BJ (cell line): Measurements from ENCODE around the gene EID2B. TPM values are rescaled to one million over a fixed set of nuclear protein-coding genes. Genes with fewer than 3 reads are reported as not detected.

Source experiments
- CTCF ChIA-PET: fragments of 350-600 bp; formaldehyde crosslinking; extraction: SDS; loops from one replicate; lab custom pipeline; 2021; ENCODE audit warnings: antibody characterized with exemption, inconsistent platforms; lab: Yijun Ruan, JAX
- POLR2A ChIA-PET: fragments of 300-600 bp; sonication (Branson Sonifier 250); formaldehyde crosslinking; extraction: SDS; loops from one replicate; lab custom pipeline; 2021; ENCODE audit warnings: antibody characterized with exemption; lab: Charles Lee
- DNase-seq: peaks from one replicate; pipeline ENCODE4 v3.0.0-alpha.2; 2011; ENCODE audit warnings: low read depth
- H3K27me3 ChIP-seq: 2 replicates; pipeline ENCODE4 v1.6.0; 2011; ENCODE audit warnings: low read length; ENCODE audit not compliant: control insufficient read depth, insufficient read depth
- H3K36me3 ChIP-seq: 2 replicates; pipeline ENCODE4 v1.5.1; 2011; ENCODE audit warnings: low read length; ENCODE audit not compliant: control insufficient read depth, insufficient read depth
- H3K4me3 ChIP-seq: 2 replicates; pipeline ENCODE4 v1.5.1; 2011; ENCODE audit warnings: low read depth, mild to moderate bottlenecking, control low read depth, low read length
- CTCF ChIP-seq: IDR thresholded peaks from 2 replicates; pipeline ENCODE4 v1.5.1; 2011; ENCODE audit warnings: low read depth, mild to moderate bottlenecking, control low read depth, inconsistent platforms, low read length, moderate library complexity; ENCODE audit not compliant: insufficient read depth
- polyA plus RNA-seq: library from polyadenylated mRNA; depleted of rRNA; stranded (reverse); fragments of >200 nt; gene quantifications from 2 replicates; pipeline ENCODE4 v1.2.3, GENCODE V29; 2011

EID2B gene
- polyA plus RNA-seq, 1 experiment, result 2.2 TPM

GRCh38 chr19:39518975-39519374 is 13.7 kb downstream of the EID2B start:
- POLR2A ChIA-PET, result no interaction called here

GRCh38 chr19:39518458-39518857 is 14.2 kb downstream of the EID2B start:
- Histone ChIP-seq H3K27me3 (peaks cover 32% of the 10 kb centered on the region), H3K4me3 (no peak overlapping the region), H3K36me3 (no peaks in the 10 kb centered on the region)
- ChIA-PET CTCF (interaction anchor here (0.8 to 1.9 kb wide), 3 partner anchors 15 to 72 kb away, joined by 3 to 9 read pairs (median 3); partner anchors contain the start of gene EID2B), POLR2A (no interaction called here)
- TF ChIP-seq CTCF, result no peak
- DNase-seq, result no peak

More at GRCh38 chr19:39518975-39519374, 13.7 kb downstream of the EID2B start:
- H3K4me3 ChIP-seq, result no peak overlapping the region
- CTCF ChIA-PET, result interaction anchor here (0.6 to 1.9 kb wide), 2 partner anchors 14 to 32 kb away, joined by 3 to 9 read pairs; partner anchors contain the start of gene EID2B
- H3K27me3 ChIP-seq, result peaks cover 30% of the 10 kb centered on the region
- H3K36me3 ChIP-seq, result no peaks in the 10 kb centered on the region
- TF ChIP-seq CTCF, result no peak
- DNase-seq, result no peak

GRCh38 chr19:39517432-39517831 is 15.2 kb downstream of the EID2B start:
- DNase-seq, result no peak
- Histone ChIP-seq H3K27me3 (peaks cover 36% of the 10 kb centered on the region), H3K4me3 (no peak overlapping the region), H3K36me3 (no peaks in the 10 kb centered on the region)
- POLR2A ChIA-PET, result no interaction called here
- no peak for TF ChIP-seq CTCF
- CTCF ChIA-PET, result interaction anchor here (0.6 to 1.9 kb wide), 3 partner anchors 15 to 1800 kb away, joined by 3 to 9 read pairs (median 3); partner anchors contain the start of gene EID2B

- no peak overlapping the region for H3K4me3 ChIP-seq
- ChIA-PET POLR2A (no interaction called here), CTCF (interaction anchor here (0.7 to 1.4 kb wide), 3 partner anchors 13 to 16 kb away, joined by 3 to 4 read pairs (median 3); partner anchors contain the start of gene EID2B)
- no peaks in the 10 kb centered on the region for H3K36me3 ChIP-seq
- peaks cover 36% of the 10 kb centered on the region for H3K27me3 ChIP-seq
- TF ChIP-seq CTCF, result no peak
- no peak for DNase-seq
Observed at GRCh38 chr19:39516270-39516669, 16.4 kb downstream of the EID2B start.

- POLR2A ChIA-PET, result no interaction called here
Observed at GRCh38 chr19:39515551-39516191, 17.0 kb downstream of the EID2B start.

More at GRCh38 chr19:39515551-39516191, 17.0 kb downstream of the EID2B start:
- Histone ChIP-seq H3K4me3 (peak overlapping the region; percentile 13; the same call in 1 of the 2 replicates), H3K36me3 (no peaks in the 10 kb centered on the region), H3K27me3 (peaks cover 36% of the 10 kb centered on the region)
- no peak for TF ChIP-seq CTCF
- CTCF ChIA-PET, result interaction anchor here (1.1 to 1.4 kb wide), 2 partner anchors 13 to 17 kb away, joined by 3 read pairs; partner anchors contain the start of gene EID2B
- no peak for DNase-seq
